Kidney (tissue), 14 donors: ENCODE results near the gene NPIPB6. TPM values are rescaled to one million over a fixed set of nuclear protein-coding genes. Genes with fewer than 3 reads are reported as not detected.

Experiments
- DNase-seq, 5 donors: peaks; one replicate each; pipeline ENCODE4 v3.0.0-alpha.2; 2013 to 2020
- FAIRE-seq: peaks from 2 replicates; lab custom pipeline; 2012; peaks lifted over from hg19 to GRCh38; lab: Jason Lieb, UNC
- H3K27ac ChIP-seq, 2 donors: one replicate each; pipeline ENCODE4 v1.7.0; 2013; ENCODE audit warnings: low read depth in 2 of 2, low read length in 2 of 2, inconsistent platforms in 1 of 2
- H3K27me3 ChIP-seq: one replicate; pipeline ENCODE4 v1.7.1; 2013; ENCODE audit warnings: low read length, inconsistent platforms; ENCODE audit not compliant: control insufficient read depth, insufficient read depth
- H3K36me3 ChIP-seq, 3 donors: one replicate each; pipeline versions ENCODE4 v1.7.0 to v1.7.1; 2013; ENCODE audit warnings: low read length in 3 of 3, control low read depth in 1 of 3, inconsistent platforms in 1 of 3; ENCODE audit not compliant: insufficient read depth in 3 of 3, control insufficient read depth in 2 of 3
- H3K4me1 ChIP-seq, 3 donors: one replicate each; pipeline versions ENCODE4 v1.7.0 to v1.7.1; 2013; ENCODE audit warnings: low read length in 3 of 3, inconsistent platforms in 1 of 3, low read depth in 1 of 3; ENCODE audit not compliant: control insufficient read depth in 2 of 3, insufficient read depth in 2 of 3
- H3K4me3 ChIP-seq, 3 donors: one replicate each; pipeline versions ENCODE4 v1.7.0 to v1.8.1; 2013; ENCODE audit warnings: low read length in 3 of 3, control low read depth in 1 of 3, inconsistent platforms in 1 of 3
- H3K9ac ChIP-seq, 3 donors: one replicate each; pipeline versions ENCODE4 v1.7.0 to v1.7.1; 2013; ENCODE audit warnings: low read length in 3 of 3, control low read depth in 1 of 3, inconsistent platforms in 1 of 3
- H3K9me3 ChIP-seq, 3 donors: one replicate each; pipeline versions ENCODE4 v1.7.0 to v1.7.1; 2013; ENCODE audit warnings: low read length in 3 of 3, control low read depth in 1 of 3, inconsistent platforms in 1 of 3; ENCODE audit not compliant: control insufficient read depth in 2 of 3, insufficient read depth in 1 of 3
- intact Hi-C: fragments of 100-400 bp; cut with DNase I; formaldehyde crosslinking; loops from one replicate; pipeline ENCODE4 v1.11.1; 2022
- polyA plus RNA-seq: library from polyadenylated mRNA; stranded (reverse); fragments of 350-450 nt; fragmentation: Illumina TruSeq; extraction: RNeasy Lipid Tissue Mini Kit (QIAGEN cat#74804); gene quantifications from one replicate; pipeline ENCODE4 v1.2.3, GENCODE V29; 2014; ENCODE audit warnings: low read depth, low replicate concordance; ENCODE audit not compliant: insufficient read depth
- total RNA-seq: library from RNA; stranded (reverse); fragmentation: NEBNext Ultra II Directional; extraction: Animal tissue kit (Norgen Biotek cat#: 25700); gene quantifications from one replicate; pipeline ENCODE4 v1.2.1, GENCODE V29; 2021
- TF ChIP-seq, protein P1 (sequence below): IDR thresholded peaks from 3 replicates; pipeline ENCODE4 v1.5.1; 2012; ENCODE audit warnings: mild to moderate bottlenecking, moderate library complexity, borderline replicate concordance; ENCODE audit not compliant: insufficient read depth; ENCODE audit errors: extremely low read depth
- donor health status: control.
- donor health status: control.
- donor health status: control.
- donor health status: control.
- donor health status: control.
- donor health status: DM: yes; HTN: yes; CAD: no.
- donor health status: Normal renal cell carcinoma (clear cell type).

NPIPB6 gene
- total and polyA plus RNA-seq, 2 donors from 2014 or later = 2.4 TPM; not detected in 1

DNA sequence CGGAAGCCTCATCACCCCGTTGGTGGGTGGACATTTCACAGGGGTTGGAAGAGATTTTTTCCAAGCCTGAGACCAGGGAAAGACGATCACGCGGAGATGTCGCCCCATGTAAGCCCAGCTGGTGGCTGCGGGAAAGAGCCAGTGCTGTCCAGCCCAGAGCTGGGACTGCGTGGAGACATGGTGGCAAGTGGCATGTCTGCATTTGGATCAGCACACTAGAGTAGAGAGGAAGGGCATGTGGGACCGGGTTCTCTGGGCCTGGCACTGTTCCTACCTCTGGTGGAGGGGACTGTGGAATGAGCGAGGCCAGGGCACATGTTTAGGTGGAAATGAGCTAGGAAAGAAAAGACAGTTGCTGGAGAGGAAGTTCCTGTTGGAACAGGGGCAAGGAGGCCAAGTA, 51.0 kb downstream of the NPIPB6 start:
- intact Hi-C loops = no loop called here
- H3K9me3 ChIP-seq = no peaks in the 10 kb centered on the region
- DNase-seq = no peak
- no peak overlapping the region for H3K27ac ChIP-seq
- no peak overlapping the region for H3K4me3 ChIP-seq
- no peak overlapping the region for H3K9ac ChIP-seq
- no peaks in the 10 kb centered on the region for H3K27me3 ChIP-seq
- H3K36me3 ChIP-seq = no peaks in the 10 kb centered on the region
- FAIRE-seq = no peak
- TF ChIP-seq, protein P1, sequence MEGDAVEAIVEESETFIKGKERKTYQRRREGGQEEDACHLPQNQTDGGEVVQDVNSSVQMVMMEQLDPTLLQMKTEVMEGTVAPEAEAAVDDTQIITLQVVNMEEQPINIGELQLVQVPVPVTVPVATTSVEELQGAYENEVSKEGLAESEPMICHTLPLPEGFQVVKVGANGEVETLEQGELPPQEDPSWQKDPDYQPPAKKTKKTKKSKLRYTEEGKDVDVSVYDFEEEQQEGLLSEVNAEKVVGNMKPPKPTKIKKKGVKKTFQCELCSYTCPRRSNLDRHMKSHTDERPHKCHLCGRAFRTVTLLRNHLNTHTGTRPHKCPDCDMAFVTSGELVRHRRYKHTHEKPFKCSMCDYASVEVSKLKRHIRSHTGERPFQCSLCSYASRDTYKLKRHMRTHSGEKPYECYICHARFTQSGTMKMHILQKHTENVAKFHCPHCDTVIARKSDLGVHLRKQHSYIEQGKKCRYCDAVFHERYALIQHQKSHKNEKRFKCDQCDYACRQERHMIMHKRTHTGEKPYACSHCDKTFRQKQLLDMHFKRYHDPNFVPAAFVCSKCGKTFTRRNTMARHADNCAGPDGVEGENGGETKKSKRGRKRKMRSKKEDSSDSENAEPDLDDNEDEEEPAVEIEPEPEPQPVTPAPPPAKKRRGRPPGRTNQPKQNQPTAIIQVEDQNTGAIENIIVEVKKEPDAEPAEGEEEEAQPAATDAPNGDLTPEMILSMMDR = no peak
- H3K4me1 ChIP-seq = no peaks in the 10 kb centered on the region

GRCh38 chr16:28311913-28312312, 51.4 kb downstream of the NPIPB6 start:
- intact Hi-C loops = no loop called here
- H3K36me3 ChIP-seq = no peaks in the 10 kb centered on the region
- H3K9ac ChIP-seq = no peak overlapping the region
- TF ChIP-seq, protein P1 = no peak
- H3K4me1 ChIP-seq = no peaks in the 10 kb centered on the region
- no peak for DNase-seq
- H3K27me3 ChIP-seq = no peaks in the 10 kb centered on the region
- no peaks in the 10 kb centered on the region for H3K9me3 ChIP-seq
- no peak overlapping the region for H3K27ac ChIP-seq
- no peak overlapping the region for H3K4me3 ChIP-seq
- no peak for FAIRE-seq

GRCh38 chr16:28311413-28311812, 51.9 kb downstream of the NPIPB6 start:
- no peaks in the 10 kb centered on the region for H3K4me1 ChIP-seq
- TF ChIP-seq, protein P1 = no peak
- FAIRE-seq (no peak), DNase-seq (no peak)
- H3K27ac ChIP-seq = no peak overlapping the region
- H3K9ac ChIP-seq = no peak overlapping the region
- H3K9me3 ChIP-seq = no peaks in the 10 kb centered on the region
- no peaks in the 10 kb centered on the region for H3K36me3 ChIP-seq
- no peak overlapping the region for H3K4me3 ChIP-seq
- no peaks in the 10 kb centered on the region for H3K27me3 ChIP-seq
- intact Hi-C loops = no loop called here

DNA sequence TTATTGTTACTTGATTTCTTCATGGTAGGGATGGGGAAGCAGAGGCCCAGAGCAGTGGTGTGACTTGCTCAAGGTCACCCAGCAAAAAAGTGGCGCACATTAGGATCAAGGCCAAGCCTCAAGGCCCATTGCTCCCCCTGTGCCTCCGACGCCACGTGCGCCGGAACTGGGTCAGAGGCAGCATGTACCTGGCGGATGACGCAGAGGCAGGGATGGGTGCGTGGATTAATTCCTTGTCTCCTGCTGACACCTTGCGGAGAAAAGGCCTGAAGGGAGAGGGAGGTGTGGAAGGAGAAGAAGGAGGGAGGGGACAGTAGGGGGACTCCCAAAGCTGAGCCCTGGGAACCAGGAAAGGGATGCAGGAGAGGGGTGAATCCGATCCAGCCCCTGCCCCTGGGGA, 52.5 kb downstream of the NPIPB6 start:
- TF ChIP-seq, protein P1 = no peak
- Histone ChIP-seq H3K4me3 (no peak overlapping the region), H3K9ac (no peak overlapping the region), H3K27ac (no peak overlapping the region), H3K27me3 (no peaks in the 10 kb centered on the region), H3K9me3 (no peaks in the 10 kb centered on the region), H3K4me1 (no peaks in the 10 kb centered on the region), H3K36me3 (no peaks in the 10 kb centered on the region)
- DNase-seq = no peak
- FAIRE-seq = no peak
- intact Hi-C loops = no loop called here
